Measurements from ENCODE around the gene NMNAT2.
"Not testable (repeated sequence)": the region's sequence is repeated elsewhere in the genome, so short reads cannot be mapped to it uniquely, and the experiment has no call there.

The NMNAT2 gene

GRCh38 chr1:183416850-183417771, 1.1 kb downstream of the NMNAT2 start:
- peak in 9 of 14 donors; percentile 6 to 60 (median 26) for DNase-seq

GRCh38 chr1:183414365-183414764, 3.8 kb downstream of the NMNAT2 start:
- DNase-seq: no peak

- no peak for DNase-seq
These were observed 7.1 kb downstream of the NMNAT2 start for GRCh38 chr1:183411091-183411490.

- no peak for DNase-seq
These were observed 10.2 kb downstream of the NMNAT2 start for GRCh38 chr1:183407961-183408360.

- DNase-seq: no peak
These were observed 10.7 kb downstream of the NMNAT2 start for GRCh38 chr1:183407474-183407873.

GRCh38 chr1:183404476-183404875, 13.7 kb downstream of the NMNAT2 start:
- DNase-seq: peak in 2 of 14 donors; percentile 2 to 4

- no peak for DNase-seq
These were observed 14.7 kb downstream of the NMNAT2 start for GRCh38 chr1:183403498-183403897.

GRCh38 chr1:183401565-183401964, 16.6 kb downstream of the NMNAT2 start:
- DNase-seq: not testable (repeated sequence)

- DNase-seq: peak in 1 of 14 donors; percentile 62
These were observed 23.7 kb downstream of the NMNAT2 start for GRCh38 chr1:183394435-183394834.

- no peak for DNase-seq
These were observed 26.3 kb downstream of the NMNAT2 start for GRCh38 chr1:183391863-183392262.

GRCh38 chr1:183390561-183390960, 27.6 kb downstream of the NMNAT2 start:
- no peak for DNase-seq

- DNase-seq: no peak
These were observed 29.4 kb downstream of the NMNAT2 start for GRCh38 chr1:183388735-183389134.

- no peak for DNase-seq
These were observed 32.6 kb downstream of the NMNAT2 start for GRCh38 chr1:183385340-183386144.

GRCh38 chr1:183379951-183380350, 38.2 kb downstream of the NMNAT2 start:
- DNase-seq: no peak

- no peak for DNase-seq
These were observed 42.8 kb downstream of the NMNAT2 start for GRCh38 chr1:183375381-183375780.

GRCh38 chr1:183374825-183375224, 43.4 kb downstream of the NMNAT2 start:
- DNase-seq: no peak

- DNase-seq: peak in 1 of 14 donors; percentile 32
These were observed 45.5 kb downstream of the NMNAT2 start for GRCh38 chr1:183372586-183373230.

- DNase-seq: no peak
These were observed 47.7 kb downstream of the NMNAT2 start for GRCh38 chr1:183370399-183371058.

- DNase-seq: peak in 1 of 14 donors; percentile 33
These were observed 49.7 kb downstream of the NMNAT2 start for GRCh38 chr1:183368213-183369108.

GRCh38 chr1:183366116-183366515, 52.1 kb downstream of the NMNAT2 start:
- no peak for DNase-seq

GRCh38 chr1:183365676-183366075, 52.5 kb downstream of the NMNAT2 start:
- DNase-seq: peak in 1 of 14 donors; percentile 53
